ENCODE measurements around the gene ENDOD1. TPM values are rescaled to one million over a fixed set of nuclear protein-coding genes. Genes with fewer than 3 reads are reported as not detected.

Gene ENDOD1
- total RNA-seq, 2 experiments from 2014 or later, result 13.0 to 14.1 TPM

- Mint-ChIP-seq H3K4me1 (ENCODE audit: low read depth) (peaks cover 79% of the 10 kb centered on the region), H3K4me3 (peak overlapping the region; percentile 18), H3K36me3 (ENCODE audit: low read depth) (peaks cover 12% of the 10 kb centered on the region), H3K27me3 (no peaks in the 10 kb centered on the region), H3K27ac (peak overlapping the region; percentile 65), H3K9me3 (no peaks in the 10 kb centered on the region)
- peak; percentile 65 for DNase-seq
- POLR2A ChIA-PET, result interaction anchor here (7.3 kb wide), 1 partner anchor 24 kb away, joined by 57 read pairs; the partner anchor contains the start of gene SRSF8
- CTCF ChIA-PET, result interaction anchor here (0.8 to 7.0 kb wide), 14 partner anchors 9 to 697 kb away, joined by 3 to 132 read pairs (median 4); partner anchors contain the start of genes CEP57, FAM76B and SRSF8
- peak; percentile 48 for TF ChIP-seq CTCF (IDR thresholded peaks at IDR 0.05)
- intact Hi-C loops (cut with micrococcal nuclease), result loop anchor here (5.0 kb wide), 2 partner anchors 45 to 140 kb away; partner anchors contain the start of gene SESN3
- peak; percentile 32 for ATAC-seq
Observed at GRCh38 chr11:95092549-95093324, 3.1 kb downstream of the ENDOD1 start.

- Mint-ChIP-seq H3K27ac (peak overlapping the region; percentile 65), H3K9me3 (no peaks in the 10 kb centered on the region), H3K4me1 (ENCODE audit: low read depth) (peaks cover 78% of the 10 kb centered on the region), H3K27me3 (no peaks in the 10 kb centered on the region), H3K36me3 (ENCODE audit: low read depth) (peaks cover 18% of the 10 kb centered on the region), H3K4me3 (peak overlapping the region; percentile 18)
- DNase-seq, result no peak
- no peak for ATAC-seq
- ChIA-PET CTCF (interaction anchor here (0.8 to 7.0 kb wide), 14 partner anchors 9 to 696 kb away, joined by 3 to 132 read pairs (median 4); partner anchors contain the start of genes CEP57, FAM76B and SRSF8), POLR2A (interaction anchor here (1.5 to 7.3 kb wide), 2 partner anchors 9 to 25 kb away, joined by 3 to 57 read pairs; partner anchors contain the start of gene SRSF8)
- intact Hi-C loops (cut with micrococcal nuclease), result loop anchor here (5.0 kb wide), 2 partner anchors 44 to 139 kb away; partner anchors contain the start of gene SESN3
- TF ChIP-seq CTCF (IDR thresholded peaks at IDR 0.05), result no peak
Observed at GRCh38 chr11:95093548-95093947, 3.9 kb downstream of the ENDOD1 start.

- ATAC-seq (peak; percentile 85), DNase-seq (no peak)
- H3K9me3 Mint-ChIP-seq, result no peaks in the 10 kb centered on the region
- intact Hi-C loops (cut with micrococcal nuclease), result no loop called here
- ChIA-PET POLR2A (interaction anchor here (2.0 kb wide), 1 partner anchor 12 kb away, joined by 5 read pairs; no protein-coding TSS in a partner anchor), CTCF (interaction anchor here (0.9 to 4.7 kb wide), 6 partner anchors 12 to 695 kb away, joined by 3 to 30 read pairs (median 4); partner anchors contain the start of genes CEP57 and SRSF8)
- peaks cover 17% of the 10 kb centered on the region for H3K36me3 Mint-ChIP-seq (ENCODE audit: low read depth)
- no peak for TF ChIP-seq CTCF (IDR thresholded peaks at IDR 0.05)
- no peak overlapping the region for H3K4me3 Mint-ChIP-seq
- H3K27ac Mint-ChIP-seq, result peak overlapping the region; percentile 64
- H3K27me3 Mint-ChIP-seq, result no peaks in the 10 kb centered on the region
- H3K4me1 Mint-ChIP-seq (ENCODE audit: low read depth), result peaks cover 69% of the 10 kb centered on the region
Observed at GRCh38 chr11:95095858-95096587, 6.4 kb downstream of the ENDOD1 start.

- Mint-ChIP-seq H3K4me3 (no peak overlapping the region), H3K9me3 (no peaks in the 10 kb centered on the region), H3K27ac (no peak overlapping the region), H3K4me1 (ENCODE audit: low read depth) (peaks cover 57% of the 10 kb centered on the region), H3K27me3 (no peaks in the 10 kb centered on the region), H3K36me3 (ENCODE audit: low read depth) (peaks cover 20% of the 10 kb centered on the region)
- intact Hi-C loops (cut with micrococcal nuclease), result no loop called here
- DNase-seq (no peak), ATAC-seq (no peak)
- no peak for TF ChIP-seq CTCF (IDR thresholded peaks at IDR 0.05)
- ChIA-PET POLR2A (interaction anchor here (0.7 kb wide), 1 partner anchor 49 kb away, joined by 3 read pairs; no protein-coding TSS in a partner anchor), CTCF (interaction anchor here (0.6 to 4.7 kb wide), 3 partner anchors 9 to 28 kb away, joined by 3 to 30 read pairs (median 3); partner anchors contain the start of gene SRSF8)
Observed at GRCh38 chr11:95097209-95097608, 7.6 kb downstream of the ENDOD1 start.
